Lower leg skin (tissue), 4 donors: ENCODE results near the gene LRTM2. TPM values are rescaled to one million over a fixed set of nuclear protein-coding genes. Genes with fewer than 3 reads are reported as not detected.

ENCODE experiments used
- DNase-seq, 2 donors: peaks; one replicate each; pipeline ENCODE4 v3.0.0-alpha.2; 2019; ENCODE audit warnings: low spot score in 2 of 2
- H3K4me3 ChIP-seq: fragments of 200-600 bp; sonication (generic); 2 replicates; pipeline ENCODE4 v1.5.1; 2017; ENCODE audit warnings: mild to moderate bottlenecking, low read depth; ENCODE audit not compliant: poor library complexity, severe bottlenecking
- POLR2A ChIP-seq, 2 donors: fragments of 450-650 bp; IDR thresholded peaks; one replicate each; pipeline ENCODE4 v1.6.1; 2016 to 2017; ENCODE audit warnings: antibody characterized with exemption in 2 of 2, mild to moderate bottlenecking in 1 of 2, moderate library complexity in 1 of 2
- WGBS, 2 donors: methylation state at CpG; one replicate each; pipeline ENCODE4 v1.1.5; 2018; 5-methylcytosine and 5-hydroxymethylcytosine counted together
- intact Hi-C: fragments of 100-400 bp; cut with DNase I; formaldehyde crosslinking; loops from one replicate; pipeline ENCODE4 v1.15.0; 2023; ENCODE audit warnings: low total_unique reads
- total RNA-seq, 4 donors: library from RNA; depleted of rRNA; stranded (reverse); fragments of >200 nt; gene quantifications; one replicate each; pipeline ENCODE4 v1.1.0, GENCODE V29; 2016
- TF ChIP-seq, protein P1 (sequence below), 3 donors: fragments of 450-650 bp; IDR thresholded peaks; one replicate each; pipeline ENCODE4 v1.5.1; 2016; ENCODE audit warnings: antibody characterized with exemption in 3 of 3, mild to moderate bottlenecking in 3 of 3, moderate library complexity in 2 of 3

Gene LRTM2
- total RNA-seq, 4 donors from 2014 or later = not detected

GRCh38 chr12:1885599-1886245 is 65.4 kb downstream of the LRTM2 start:
- TF ChIP-seq, protein P1, sequence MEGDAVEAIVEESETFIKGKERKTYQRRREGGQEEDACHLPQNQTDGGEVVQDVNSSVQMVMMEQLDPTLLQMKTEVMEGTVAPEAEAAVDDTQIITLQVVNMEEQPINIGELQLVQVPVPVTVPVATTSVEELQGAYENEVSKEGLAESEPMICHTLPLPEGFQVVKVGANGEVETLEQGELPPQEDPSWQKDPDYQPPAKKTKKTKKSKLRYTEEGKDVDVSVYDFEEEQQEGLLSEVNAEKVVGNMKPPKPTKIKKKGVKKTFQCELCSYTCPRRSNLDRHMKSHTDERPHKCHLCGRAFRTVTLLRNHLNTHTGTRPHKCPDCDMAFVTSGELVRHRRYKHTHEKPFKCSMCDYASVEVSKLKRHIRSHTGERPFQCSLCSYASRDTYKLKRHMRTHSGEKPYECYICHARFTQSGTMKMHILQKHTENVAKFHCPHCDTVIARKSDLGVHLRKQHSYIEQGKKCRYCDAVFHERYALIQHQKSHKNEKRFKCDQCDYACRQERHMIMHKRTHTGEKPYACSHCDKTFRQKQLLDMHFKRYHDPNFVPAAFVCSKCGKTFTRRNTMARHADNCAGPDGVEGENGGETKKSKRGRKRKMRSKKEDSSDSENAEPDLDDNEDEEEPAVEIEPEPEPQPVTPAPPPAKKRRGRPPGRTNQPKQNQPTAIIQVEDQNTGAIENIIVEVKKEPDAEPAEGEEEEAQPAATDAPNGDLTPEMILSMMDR (IDR thresholded peaks at IDR 0.05) = no peak
- no peak for TF ChIP-seq POLR2A (IDR thresholded peaks at IDR 0.05)
- 90 to 91% methylated on average over 13 of the region's 13 CpGs for WGBS, 2 donors
- intact Hi-C loops = no loop called here
- no peak for DNase-seq
- H3K4me3 ChIP-seq = no peak overlapping the region

Other genes with a start within 250 kb of the LRTM2 start
- 10 to 100 TPM in 2 of 4 donors, 1 to 10 TPM in 2; 9.3 to 12.8 (median 10.9) TPM for gene FBXL14, start 226.0 kb upstream of the LRTM2 start, total RNA-seq
- gene WNT5B, start 191.3 kb upstream of the LRTM2 start, total RNA-seq = 10 to 100 TPM in 2 of 4 donors, 1 to 10 TPM in 2; 3.6 to 16.5 (median 10.9) TPM
- gene ADIPOR2, start 129.5 kb upstream of the LRTM2 start, total RNA-seq = 10 to 100 TPM; 29.5 to 44.3 (median 37.1) TPM
- gene CACNA2D4, start 98.1 kb downstream of the LRTM2 start, total RNA-seq = 1 to 10 TPM; 2.3 to 4.0 (median 3.1) TPM
- gene DCP1B, start 183.9 kb downstream of the LRTM2 start, total RNA-seq = 10 to 100 TPM; 10.9 to 15.1 (median 13.5) TPM
- gene CACNA1C, start 232.4 kb downstream of the LRTM2 start, total RNA-seq = 1 to 10 TPM in 3 of 4 donors, under 1 TPM in 1; 0.38 to 2.4 (median 1.4) TPM